Neural crest cell (in vitro differentiated cells): Measurements from ENCODE around the gene CALR3. TPM values are rescaled to one million over a fixed set of nuclear protein-coding genes. Genes with fewer than 3 reads are reported as not detected.

Source experiments
- DNase-seq: peaks from one replicate; pipeline ENCODE4 v3.0.0; 2021; ENCODE audit warnings: low read depth, mixed read lengths, low spot score
- H3K27ac Mint-ChIP-seq: one replicate; pipeline ENCODE4 v1.8.0; 2021; ENCODE audit warnings: mild to moderate bottlenecking, mixed read lengths; ENCODE audit not compliant: unreplicated experiment
- H3K27me3 Mint-ChIP-seq: 2 replicates; pipeline ENCODE4 v1.8.0; 2021; ENCODE audit warnings: low read depth, mild to moderate bottlenecking, mixed read lengths
- H3K36me3 Mint-ChIP-seq: 2 replicates; pipeline ENCODE4 v1.8.0; 2021; ENCODE audit warnings: low read depth, mild to moderate bottlenecking, mixed read lengths
- H3K4me1 Mint-ChIP-seq: 2 replicates; pipeline ENCODE4 v1.8.0; 2021; ENCODE audit warnings: mixed read lengths
- H3K4me3 Mint-ChIP-seq: one replicate; pipeline ENCODE4 v1.8.0; 2021; ENCODE audit warnings: mild to moderate bottlenecking, mixed read lengths
- H3K9me3 Mint-ChIP-seq: 2 replicates; pipeline ENCODE4 v1.8.0; 2021; ENCODE audit warnings: mixed read lengths
- CTCF ChIP-seq: fragments of 200-600 bp; sonication (generic); conservative IDR thresholded peaks from 2 replicates; pipeline ENCODE4 v1.5.0; 2021; ENCODE audit warnings: antibody characterized with exemption, mild to moderate bottlenecking
- total RNA-seq: library from RNA; stranded (reverse); gene quantifications from 2 replicates; pipeline ENCODE4 v1.2.1, GENCODE V29; 2021

The CALR3 gene
- total RNA-seq, 1 donor from 2014 or later = not detected

- Mint-ChIP-seq H3K9me3 (no peaks in the 10 kb centered on the region), H3K36me3 (peaks cover 2% of the 10 kb centered on the region), H3K4me1 (peaks cover 54% of the 10 kb centered on the region), H3K27ac (no peak overlapping the region), H3K4me3 (no peak overlapping the region), H3K27me3 (no peaks in the 10 kb centered on the region)
- no peak for DNase-seq
- TF ChIP-seq CTCF = no peak
These were observed 30.7 kb downstream of the CALR3 start for GRCh38 chr19:16465239-16465638.

GRCh38 chr19:16463991-16464575, 31.9 kb downstream of the CALR3 start:
- Mint-ChIP-seq H3K4me3 (peak overlapping the region; percentile 20), H3K27me3 (no peaks in the 10 kb centered on the region), H3K4me1 (peaks cover 54% of the 10 kb centered on the region), H3K27ac (peak overlapping the region; percentile 81), H3K36me3 (peaks cover 2% of the 10 kb centered on the region), H3K9me3 (no peaks in the 10 kb centered on the region)
- TF ChIP-seq CTCF = no peak
- no peak for DNase-seq

- peaks cover 2% of the 10 kb centered on the region for H3K36me3 Mint-ChIP-seq
- H3K27me3 Mint-ChIP-seq = no peaks in the 10 kb centered on the region
- peaks cover 54% of the 10 kb centered on the region for H3K4me1 Mint-ChIP-seq
- H3K4me3 Mint-ChIP-seq = peak overlapping the region; percentile 20
- H3K27ac Mint-ChIP-seq = peak overlapping the region; percentile 91
- no peak for TF ChIP-seq CTCF
- no peaks in the 10 kb centered on the region for H3K9me3 Mint-ChIP-seq
- no peak for DNase-seq
These were observed 32.5 kb downstream of the CALR3 start for GRCh38 chr19:16463341-16463990.

GRCh38 chr19:16462757-16463250, 33.2 kb downstream of the CALR3 start:
- Mint-ChIP-seq H3K4me3 (no peak overlapping the region), H3K27me3 (no peaks in the 10 kb centered on the region), H3K9me3 (no peaks in the 10 kb centered on the region), H3K27ac (peak overlapping the region; percentile 91), H3K36me3 (peaks cover 2% of the 10 kb centered on the region), H3K4me1 (peaks cover 56% of the 10 kb centered on the region)
- no peak for TF ChIP-seq CTCF
- no peak for DNase-seq

- Mint-ChIP-seq H3K4me1 (peaks cover 62% of the 10 kb centered on the region), H3K27ac (peak overlapping the region; percentile 19)
- no peak for TF ChIP-seq CTCF
These were observed 34.3 kb downstream of the CALR3 start for GRCh38 chr19:16461630-16462051.

More at GRCh38 chr19:16461630-16462051, 34.3 kb downstream of the CALR3 start:
- Mint-ChIP-seq H3K4me3 (no peak overlapping the region), H3K36me3 (peaks cover 2% of the 10 kb centered on the region), H3K27me3 (no peaks in the 10 kb centered on the region), H3K9me3 (no peaks in the 10 kb centered on the region)
- no peak for DNase-seq
